H4 (cell line): ENCODE measurements around the gene RAPGEF4. TPM values are rescaled to one million over a fixed set of nuclear protein-coding genes. Genes with fewer than 3 reads are reported as not detected.
"Not testable (repeated sequence)": the region's sequence is repeated elsewhere in the genome, so short reads cannot be mapped to it uniquely, and the experiment has no call there.

Source experiments
- DNase-seq: peaks from one replicate; pipeline ENCODE4 v3.0.0-alpha.2; 2015; ENCODE audit warnings: low spot score
- total RNA-seq: library from RNA; depleted of rRNA; stranded (reverse); fragments of >200 nt; shearing (Covaris generic); gene quantifications from 2 replicates; pipeline ENCODE4 v1.2.3, GENCODE V29; 2014

The RAPGEF4 gene
- total RNA-seq, 1 experiment from 2014 or later, result 1.7 TPM

GRCh38 chr2:172726172-172726735, 9.4 kb upstream of the RAPGEF4 start:
- DNase-seq, result peak; percentile 27

- DNase-seq, result no peak
Measured at GRCh38 chr2:172730411-172730810, 5.2 kb upstream of the RAPGEF4 start.

- DNase-seq, result no peak
Measured at GRCh38 chr2:172734711-172735581, 699 bp upstream of the RAPGEF4 start.

GRCh38 chr2:172736424-172737174, 954 bp downstream of the RAPGEF4 start:
- no peak for DNase-seq

- no peak for DNase-seq
Measured at GRCh38 chr2:172739661-172740266, 4.1 kb downstream of the RAPGEF4 start.

GRCh38 chr2:172740856-172741255, 5.2 kb downstream of the RAPGEF4 start:
- DNase-seq, result no peak

GRCh38 chr2:172742931-172743540, 7.4 kb downstream of the RAPGEF4 start:
- DNase-seq, result no peak

- DNase-seq, result no peak
Measured at GRCh38 chr2:172743898-172744297, 8.3 kb downstream of the RAPGEF4 start.

- DNase-seq, result no peak
Measured at GRCh38 chr2:172745636-172746035, 10.0 kb downstream of the RAPGEF4 start.

- not testable (repeated sequence) for DNase-seq
Measured at GRCh38 chr2:172748543-172748942, 12.9 kb downstream of the RAPGEF4 start.

GRCh38 chr2:172749388-172749787, 13.7 kb downstream of the RAPGEF4 start:
- no peak for DNase-seq

GRCh38 chr2:172751564-172751963, 15.9 kb downstream of the RAPGEF4 start:
- DNase-seq, result no peak

- no peak for DNase-seq
Measured at GRCh38 chr2:172753610-172754009, 18.0 kb downstream of the RAPGEF4 start.

GRCh38 chr2:172759441-172759840, 23.8 kb downstream of the RAPGEF4 start:
- no peak for DNase-seq

- DNase-seq, result no peak
Measured at GRCh38 chr2:172761306-172761705, 25.7 kb downstream of the RAPGEF4 start.

- no peak for DNase-seq
Measured at GRCh38 chr2:172762574-172762973, 26.9 kb downstream of the RAPGEF4 start.

- no peak for DNase-seq
Measured at GRCh38 chr2:172763079-172763478, 27.4 kb downstream of the RAPGEF4 start.

- DNase-seq, result no peak
Measured at GRCh38 chr2:172765662-172766061, 30.0 kb downstream of the RAPGEF4 start.

- DNase-seq, result no peak
Measured at GRCh38 chr2:172768401-172768800, 32.8 kb downstream of the RAPGEF4 start.

GRCh38 chr2:172769879-172770278, 34.2 kb downstream of the RAPGEF4 start:
- DNase-seq, result no peak

- no peak for DNase-seq
Measured at GRCh38 chr2:172770887-172771286, 35.2 kb downstream of the RAPGEF4 start.

- peak; percentile 10 for DNase-seq
Measured at GRCh38 chr2:172772633-172773032, 37.0 kb downstream of the RAPGEF4 start.
